Natural killer cell treated with Interleukin-12 subunit alpha and Interleukin-12 subunit beta and Interleukin-15 and Interleukin-18, amount 100 ng/mL, for 72 hours (primary cell): ENCODE measurements around the gene CDH11. TPM values are rescaled to one million over a fixed set of nuclear protein-coding genes. Genes with fewer than 3 reads are reported as not detected.

Experiments
- ATAC-seq, 2 donors: fragments of 150-1000 bp; cut with Tn5 transposase in 1 of 2; sonication (Bioruptor Pico), chemical (Tn5 transposase) in 1 of 2; 2 replicates each; pipeline ENCODE4 v1.10.0; 2021
- DNase-seq: peaks from one replicate; pipeline ENCODE4 v3.0.0; 2022; ENCODE audit warnings: low spot score
- H3K27ac Mint-ChIP-seq, 2 donors: 1 replicate in 1 of 2; 2 replicates in 1 of 2; pipeline ENCODE4 v1.8.0; 2022; ENCODE audit warnings: mixed read lengths in 2 of 2, mild to moderate bottlenecking in 1 of 2, moderate library complexity in 1 of 2
- H3K27me3 Mint-ChIP-seq, 2 donors: 1 replicate in 1 of 2; 2 replicates in 1 of 2; pipeline ENCODE4 v1.8.0; 2022; ENCODE audit warnings: mixed read lengths in 2 of 2
- H3K36me3 Mint-ChIP-seq: one replicate; pipeline ENCODE4 v1.8.0; 2022; ENCODE audit warnings: mixed read lengths
- H3K4me1 Mint-ChIP-seq, 2 donors: 1 replicate in 1 of 2; 2 replicates in 1 of 2; pipeline ENCODE4 v1.8.0; 2022; ENCODE audit warnings: low read depth in 2 of 2, mixed read lengths in 2 of 2, mild to moderate bottlenecking in 1 of 2
- H3K4me3 Mint-ChIP-seq: one replicate; pipeline ENCODE4 v1.8.0; 2022; ENCODE audit warnings: mixed read lengths
- H3K9me3 Mint-ChIP-seq: 2 replicates; pipeline ENCODE4 v1.8.0; 2022; ENCODE audit warnings: mixed read lengths
- total RNA-seq, 2 donors: library from RNA; stranded (reverse); gene quantifications; one replicate each; pipeline ENCODE4 v1.2.3, GENCODE V29; 2022

The CDH11 gene
- total RNA-seq, 2 donors from 2014 or later: not detected

DNA sequence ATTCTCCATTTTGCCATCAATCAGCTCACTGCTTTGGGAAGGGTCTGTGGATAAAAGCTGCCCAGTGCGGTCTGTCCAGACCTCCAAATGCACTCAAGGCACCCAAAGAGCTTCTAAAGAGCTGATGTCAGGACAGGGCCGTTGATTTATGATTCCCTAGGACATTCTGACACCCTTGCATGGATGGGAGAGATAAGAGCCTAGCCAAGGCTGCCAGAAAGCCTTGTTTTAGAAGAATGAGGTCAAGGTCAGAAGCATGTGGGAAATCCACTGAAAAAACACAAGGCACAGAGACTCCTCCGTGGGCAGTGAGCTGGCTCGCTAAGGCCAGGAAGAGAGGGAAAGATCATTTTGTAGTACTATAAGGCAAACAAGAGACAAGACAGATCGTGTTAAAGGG lies 214.0 kb downstream of the CDH11 start:
- H3K27me3 Mint-ChIP-seq: no peaks in the 10 kb centered on the region
- H3K27ac Mint-ChIP-seq: no peak overlapping the region
- H3K9me3 Mint-ChIP-seq: peaks cover 18% of the 10 kb centered on the region
- DNase-seq: no peak
- no peak for ATAC-seq
- peaks cover 4% of the 10 kb centered on the region for H3K36me3 Mint-ChIP-seq
- no peak overlapping the region for H3K4me3 Mint-ChIP-seq
- H3K4me1 Mint-ChIP-seq: no peaks in the 10 kb centered on the region

DNA sequence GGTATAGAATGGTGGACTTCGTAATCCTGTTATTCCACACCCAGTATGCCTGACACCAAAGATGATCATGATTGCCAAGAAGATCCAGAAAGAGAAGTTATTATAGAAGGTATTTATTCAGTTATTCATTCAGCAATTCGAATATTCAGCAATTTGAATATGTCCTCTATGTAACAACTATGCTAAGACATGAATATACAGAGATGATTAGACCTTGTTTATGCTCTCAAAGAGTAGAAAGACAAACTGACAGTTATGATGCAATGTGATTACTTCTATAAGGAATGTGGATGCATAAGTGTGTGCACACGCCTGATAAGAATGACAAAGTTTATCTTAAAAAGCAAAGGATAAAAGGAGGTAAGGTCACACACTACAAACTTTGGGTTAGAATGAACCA lies 218.1 kb downstream of the CDH11 start:
- H3K36me3 Mint-ChIP-seq: peaks cover 4% of the 10 kb centered on the region
- no peaks in the 10 kb centered on the region for H3K27me3 Mint-ChIP-seq
- ATAC-seq: no peak
- H3K27ac Mint-ChIP-seq: no peak overlapping the region
- no peak overlapping the region for H3K4me3 Mint-ChIP-seq
- no peak for DNase-seq
- H3K4me1 Mint-ChIP-seq: no peaks in the 10 kb centered on the region
- peaks cover 23% of the 10 kb centered on the region for H3K9me3 Mint-ChIP-seq

DNA sequence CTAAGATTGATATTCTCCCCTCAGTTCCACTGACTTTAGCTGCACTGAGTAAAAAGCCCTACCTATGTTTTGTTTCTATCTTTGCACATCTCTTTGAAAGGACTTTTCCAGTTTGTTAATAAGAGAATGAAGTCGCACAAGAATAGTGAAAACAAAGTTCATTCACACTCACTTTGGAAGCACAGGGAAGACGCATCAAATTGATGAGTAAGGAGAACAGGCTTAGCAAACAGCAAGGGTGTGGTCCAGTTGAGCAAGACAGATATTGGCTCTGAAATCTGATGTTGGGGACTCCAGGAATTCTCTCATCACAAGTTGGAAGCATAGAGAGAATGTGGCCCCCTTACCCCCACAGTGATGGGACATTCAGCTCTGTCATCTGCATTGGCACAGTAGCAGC lies 221.3 kb downstream of the CDH11 start:
- H3K4me1 Mint-ChIP-seq: no peaks in the 10 kb centered on the region
- no peak overlapping the region for H3K4me3 Mint-ChIP-seq
- H3K27ac Mint-ChIP-seq: no peak overlapping the region
- H3K36me3 Mint-ChIP-seq: no peaks in the 10 kb centered on the region
- H3K27me3 Mint-ChIP-seq: no peaks in the 10 kb centered on the region
- peaks cover 18% of the 10 kb centered on the region for H3K9me3 Mint-ChIP-seq
- DNase-seq (no peak), ATAC-seq (no peak)

DNA sequence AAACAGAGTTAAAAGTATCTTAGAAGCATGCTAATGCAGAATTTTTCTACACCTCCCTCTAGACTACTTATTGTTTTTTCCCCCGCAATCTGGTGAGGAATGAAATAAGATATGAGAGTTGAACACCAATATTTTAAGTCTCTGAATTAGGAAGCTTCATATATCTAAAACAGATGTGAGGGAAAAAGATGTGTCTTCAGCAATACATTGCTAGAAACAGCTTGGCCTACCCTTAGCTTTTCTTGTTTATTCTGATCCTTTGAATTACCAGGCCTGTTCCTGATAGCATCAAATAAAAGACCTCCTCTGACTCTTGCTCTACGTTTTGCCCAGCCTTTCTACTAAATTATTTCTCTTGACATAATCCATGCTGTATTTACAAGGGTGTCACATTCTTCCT lies 221.8 kb downstream of the CDH11 start:
- no peaks in the 10 kb centered on the region for H3K4me1 Mint-ChIP-seq
- no peaks in the 10 kb centered on the region for H3K36me3 Mint-ChIP-seq
- no peak overlapping the region for H3K4me3 Mint-ChIP-seq
- H3K9me3 Mint-ChIP-seq: peaks cover 18% of the 10 kb centered on the region
- H3K27me3 Mint-ChIP-seq: no peaks in the 10 kb centered on the region
- no peak overlapping the region for H3K27ac Mint-ChIP-seq
- no peak for ATAC-seq
- no peak for DNase-seq

- ATAC-seq: no peak
- Mint-ChIP-seq H3K4me3 (no peak overlapping the region), H3K27me3 (no peaks in the 10 kb centered on the region), H3K27ac (no peak overlapping the region), H3K4me1 (no peaks in the 10 kb centered on the region), H3K9me3 (peaks cover 14% of the 10 kb centered on the region), H3K36me3 (peaks cover 6% of the 10 kb centered on the region)
- no peak for DNase-seq
These were observed 223.7 kb downstream of the CDH11 start for GRCh38 chr16:64898159-64898558.
